H1 (cell line): ENCODE measurements around the gene TMTC4. TPM values are rescaled to one million over a fixed set of nuclear protein-coding genes. Genes with fewer than 3 reads are reported as not detected.

Experiments
- CTCF ChIA-PET: fragments of 300-600 bp; sonication (Branson Sonifier 250); formaldehyde crosslinking; loops from one replicate; lab custom pipeline; 2021; ENCODE audit not compliant: partially characterized antibody; lab: Charles Lee
- POLR2A ChIA-PET: fragments of 300-600 bp; sonication (Branson Sonifier 250); formaldehyde crosslinking; loops from one replicate; lab custom pipeline; 2021; ENCODE audit warnings: inconsistent platforms; ENCODE audit not compliant: partially characterized antibody; lab: Charles Lee
- DNase-seq, 2 experiments: peaks; one replicate each; pipeline versions ENCODE4 v3.0.0 to v3.0.0-alpha.2; 2010 to 2022; ENCODE audit warnings: low spot score in 2 of 2, low read depth in 1 of 2, mixed read lengths in 1 of 2
- FAIRE-seq: peaks from 2 replicates; lab custom pipeline; 2011; peaks lifted over from hg19 to GRCh38; lab: Jason Lieb, UNC
- H2AFZ ChIP-seq: 2 replicates; pipeline ENCODE4 v1.8.1; 2012; ENCODE audit warnings: low read length, inconsistent platforms
- H2AK5ac ChIP-seq: 2 replicates; pipeline ENCODE4 v1.6.1; 2013; ENCODE audit warnings: low read depth, low read length
- H2BK120ac ChIP-seq: replicated peaks from 2 replicates; pipeline ENCODE3; 2013; ENCODE audit warnings: low read depth, low read length, inconsistent platforms
- H2BK12ac ChIP-seq: 2 replicates; pipeline ENCODE4 v1.6.1; 2013; ENCODE audit warnings: low read depth, low read length
- H2BK15ac ChIP-seq: 2 replicates; pipeline ENCODE4 v1.6.1; 2013; ENCODE audit warnings: low read length
- H2BK20ac ChIP-seq: 2 replicates; pipeline ENCODE4 v1.6.1; 2013; ENCODE audit warnings: low read length
- H2BK5ac ChIP-seq: 2 replicates; pipeline ENCODE4 v1.6.1; 2013; ENCODE audit warnings: low read depth, low read length
- H3K14ac ChIP-seq: 2 replicates; pipeline ENCODE4 v1.6.1; 2013; ENCODE audit warnings: inconsistent platforms; ENCODE audit not compliant: insufficient read length
- H3K18ac ChIP-seq: 2 replicates; pipeline ENCODE4 v1.6.1; 2013; ENCODE audit warnings: low read length; ENCODE audit errors: extremely low read depth
- H3K23ac ChIP-seq: 2 replicates; pipeline ENCODE4 v1.6.1; 2013; ENCODE audit warnings: inconsistent platforms; ENCODE audit not compliant: insufficient read length
- H3K23me2 ChIP-seq: 2 replicates; pipeline ENCODE4 v1.6.1; 2013; ENCODE audit warnings: low read depth, low read length
- H3K27ac ChIP-seq: 2 replicates; pipeline ENCODE4 v1.6.1; 2011; ENCODE audit warnings: low read depth, low read length, inconsistent platforms
- H3K27me3 ChIP-seq, 4 experiments: replicated peaks in 1 of 4; 1 replicate in 1 of 4; 2 replicates in 3 of 4; pipeline versions ENCODE4 v1.6.1 to v1.8.1; 2011 to 2013; ENCODE audit warnings: low read length in 3 of 4, mild to moderate bottlenecking in 3 of 4, inconsistent platforms in 2 of 4, mixed read lengths in 2 of 4, moderate library complexity in 1 of 4; ENCODE audit not compliant: control insufficient read depth in 3 of 4, insufficient read depth in 3 of 4; ENCODE audit errors: extremely low read depth in 1 of 4
- H3K36me3 ChIP-seq, 4 experiments: 2 replicates each; pipeline versions ENCODE4 v1.6.1 to v1.8.1; 2011 to 2013; ENCODE audit warnings: mild to moderate bottlenecking in 4 of 4, low read length in 3 of 4, moderate library complexity in 2 of 4, control low read depth in 1 of 4, inconsistent platforms in 1 of 4; ENCODE audit not compliant: insufficient read depth in 4 of 4, control insufficient read depth in 2 of 4
- H3K4ac ChIP-seq: replicated peaks from 2 replicates; pipeline ENCODE3; 2013; ENCODE audit warnings: low read length, low read depth, mixed read lengths, inconsistent platforms; ENCODE audit not compliant: insufficient read length
- H3K4me1 ChIP-seq, 4 experiments: replicated peaks in 1 of 4; 1 replicate in 1 of 4; 2 replicates in 3 of 4; pipeline versions ENCODE4 v1.6.1 to v1.8.1; 2011 to 2013; ENCODE audit warnings: low read length in 3 of 4, inconsistent platforms in 2 of 4, mixed read lengths in 1 of 4; ENCODE audit not compliant: insufficient read depth in 4 of 4, control insufficient read depth in 3 of 4
- H3K4me2 ChIP-seq, 2 experiments: 2 replicates each; pipeline versions ENCODE4 v1.6.1 to v1.8.1; 2011 to 2013; ENCODE audit warnings: low read depth in 2 of 2, low read length in 2 of 2, control low read depth in 1 of 2, inconsistent platforms in 1 of 2, mild to moderate bottlenecking in 1 of 2; ENCODE audit not compliant: insufficient read depth in 1 of 2
- H3K4me3 ChIP-seq, 4 experiments: fragments of 200-600, 300-600 bp in 1 of 4; sonication (generic), shearing (Covaris generic), sonication (Bioruptor Twin) in 1 of 4; 2 replicates each; pipeline versions ENCODE4 v1.5.1 to v1.8.1; 2011 to 2016; ENCODE audit warnings: low read length in 4 of 4, low read depth in 3 of 4, control low read depth in 2 of 4, inconsistent platforms in 2 of 4, mild to moderate bottlenecking in 2 of 4, mixed read lengths in 1 of 4, moderate library complexity in 1 of 4; ENCODE audit not compliant: insufficient read depth in 2 of 4; ENCODE audit errors: extremely low read depth in 1 of 4
- H3K56ac ChIP-seq: replicated peaks from 2 replicates; pipeline ENCODE3; 2013; ENCODE audit warnings: low read depth, mild to moderate bottlenecking, mixed read lengths, low read length, inconsistent platforms; ENCODE audit not compliant: insufficient read length
- H3K79me1 ChIP-seq: 2 replicates; pipeline ENCODE4 v1.6.1; 2013; ENCODE audit warnings: low read depth, low read length, control low read depth
- H3K79me2 ChIP-seq, 2 experiments: 2 replicates each; pipeline versions ENCODE4 v1.6.1 to v1.8.1; 2012 to 2013; ENCODE audit warnings: low read length in 2 of 2, mild to moderate bottlenecking in 2 of 2, inconsistent platforms in 1 of 2; ENCODE audit not compliant: insufficient read depth in 2 of 2, control insufficient read depth in 1 of 2
- H3K9ac ChIP-seq, 4 experiments: replicated peaks in 1 of 4; 1 replicate in 1 of 4; 2 replicates in 3 of 4; pipeline versions ENCODE4 v1.6.1 to v1.8.1; 2011 to 2013; ENCODE audit warnings: low read depth in 3 of 4, low read length in 3 of 4, control low read depth in 2 of 4, mild to moderate bottlenecking in 2 of 4, moderate library complexity in 2 of 4, inconsistent platforms in 1 of 4; ENCODE audit errors: extremely low read depth in 1 of 4
- H3K9me3 ChIP-seq, 2 experiments: 2 replicates each; pipeline versions ENCODE4 v1.6.1 to v1.8.1; 2012 to 2013; ENCODE audit warnings: mild to moderate bottlenecking in 2 of 2, moderate library complexity in 2 of 2, control low read depth in 1 of 2, inconsistent platforms in 1 of 2, low read depth in 1 of 2, low read length in 1 of 2, mixed read lengths in 1 of 2; ENCODE audit not compliant: insufficient read depth in 2 of 2
- H4K20me1 ChIP-seq, 2 experiments: replicated peaks in 1 of 2; 2 replicates each; pipeline versions ENCODE3 to v1.8.1; 2011 to 2013; ENCODE audit warnings: inconsistent platforms in 2 of 2, low read length in 2 of 2, mild to moderate bottlenecking in 1 of 2; ENCODE audit not compliant: insufficient read depth in 2 of 2, control insufficient read depth in 1 of 2
- H4K5ac ChIP-seq: 2 replicates; pipeline ENCODE4 v1.6.1; 2013; ENCODE audit warnings: low read length, low read depth, mixed read lengths, inconsistent platforms; ENCODE audit not compliant: insufficient read length
- H4K8ac ChIP-seq: 2 replicates; pipeline ENCODE4 v1.8.0; 2013; ENCODE audit warnings: mild to moderate bottlenecking, moderate library complexity, low read length, inconsistent platforms; ENCODE audit not compliant: insufficient read depth; ENCODE audit errors: extremely low read depth
- H4K91ac ChIP-seq: replicated peaks from 2 replicates; pipeline ENCODE3; 2013; ENCODE audit warnings: low read length, mixed read lengths, inconsistent platforms; ENCODE audit not compliant: insufficient read length
- ASH2L ChIP-seq: fragments of 200-600, 300-600 bp; sonication (generic); IDR thresholded peaks from one replicate; pipeline ENCODE4 v1.7.1; 2017; ENCODE audit warnings: low read length
- CREB1 ChIP-seq: IDR thresholded peaks from 2 replicates; pipeline ENCODE4 v1.6.1; 2012; ENCODE audit warnings: inconsistent platforms
- EGR1 ChIP-seq: IDR thresholded peaks from 2 replicates; pipeline ENCODE4 v1.6.1; 2011; ENCODE audit warnings: low read depth, low read length, borderline replicate concordance
- HDAC2 ChIP-seq, 2 experiments: fragments of 300-600 bp in 1 of 2; sonication (generic) in 1 of 2; IDR thresholded peaks; 2 replicates each; pipeline ENCODE4 v1.6.1; 2011 to 2012; ENCODE audit warnings: low read depth in 2 of 2, low read length in 2 of 2, mild to moderate bottlenecking in 2 of 2, moderate library complexity in 2 of 2, borderline replicate concordance in 1 of 2, inconsistent platforms in 1 of 2
- KDM1A ChIP-seq: fragments of 200-600, 300-600 bp; sonication (generic); IDR thresholded peaks from 2 replicates; pipeline ENCODE4 v1.7.1; 2016; ENCODE audit warnings: mild to moderate bottlenecking, low read length, borderline replicate concordance
- MAFK ChIP-seq: IDR thresholded peaks from 2 replicates; pipeline ENCODE4 v1.6.1; 2012; ENCODE audit warnings: low read depth, mild to moderate bottlenecking, improper control_type of control experiment, low read length
- NRF1 ChIP-seq: IDR thresholded peaks from 2 replicates; pipeline ENCODE4 v1.6.1; 2011; ENCODE audit warnings: mild to moderate bottlenecking, low read depth, low read length, improper control_type of control experiment
- POLR2A ChIP-seq, 2 experiments: IDR thresholded peaks; 1 replicate in 1 of 2; 2 replicates in 1 of 2; pipeline ENCODE4 v1.6.1; 2011; ENCODE audit warnings: low read depth in 2 of 2, low read length in 2 of 2, mild to moderate bottlenecking in 2 of 2; ENCODE audit errors: control extremely low read depth in 1 of 2
- RAD21 ChIP-seq, 2 experiments: IDR thresholded peaks in 1 of 2; conservative IDR thresholded peaks in 1 of 2; 2 replicates each; pipeline ENCODE4 v1.6.1; 2011; ENCODE audit warnings: low read depth in 2 of 2, low read length in 2 of 2, improper control_type of control experiment in 1 of 2, inconsistent platforms in 1 of 2, mild to moderate bottlenecking in 1 of 2, moderate library complexity in 1 of 2
- SP2 ChIP-seq: IDR thresholded peaks from 2 replicates; pipeline ENCODE4 v1.6.1; 2012; ENCODE audit warnings: mild to moderate bottlenecking, low read length, inconsistent platforms
- SRF ChIP-seq: IDR thresholded peaks from 2 replicates; pipeline ENCODE4 v1.6.1; 2011; ENCODE audit warnings: mild to moderate bottlenecking, low read depth, low read length, moderate library complexity
- WGBS, 2 experiments: shearing (Covaris generic) in 1 of 2; methylation state at CpG; one replicate each; pipeline versions ENCODE4 v1.1.6 to v1.1.7; 2013 to 2015; ENCODE audit warnings: low lambda C conversion rate in 2 of 2, mixed read lengths in 2 of 2, inconsistent platforms in 1 of 2, low coverage in 1 of 2, missing lambda C conversion rate in 1 of 2; ENCODE audit not compliant: insufficient replicate concordance in 2 of 2, insufficient coverage in 1 of 2, insufficient read length in 1 of 2; ENCODE audit errors: extremely low coverage in 1 of 2, missing lambda C conversion rate in 1 of 2; 5-methylcytosine and 5-hydroxymethylcytosine counted together
- polyA plus RNA-seq, 7 experiments: library from polyadenylated mRNA; depleted of rRNA in 3 of 7; stranded (reverse) in 5 of 7; unstranded in 2 of 7; fragments of >200 nt in 5 of 7; fragments of 200-250 nt in 2 of 7; gene quantifications; 1 replicate in 5 of 7; 2 replicates in 1 of 7; 4 replicates in 1 of 7; pipeline versions ENCODE4 v1.2.1 to v1.2.3, GENCODE V29; 2011 to 2013; ENCODE audit warnings: missing spikeins in 2 of 7, mixed read lengths in 2 of 7
- total RNA-seq: library from RNA; stranded (reverse); fragmentation: NEBNext Ultra II Directional; extraction: Animal tissue kit (Norgen Biotek cat#: 25700); gene quantifications from 2 replicates; pipeline ENCODE4 v1.2.1, GENCODE V29; 2021
- TF ChIP-seq, protein P1 (sequence below): IDR thresholded peaks from 2 replicates; pipeline ENCODE4 v1.6.1; 2012; ENCODE audit warnings: inconsistent platforms
- TF ChIP-seq, protein P2 (sequence below): IDR thresholded peaks from 2 replicates; pipeline ENCODE4 v1.6.1; 2011; ENCODE audit warnings: low read depth, mild to moderate bottlenecking, low read length; ENCODE audit not compliant: insufficient read depth
- TF ChIP-seq, protein P3 (sequence below): IDR thresholded peaks from 2 replicates; pipeline ENCODE4 v1.6.1; 2012; ENCODE audit warnings: inconsistent platforms

The TMTC4 gene
- total and polyA plus RNA-seq, 2 of the 8 experiments (the other 6 are each of a cell fraction or from before 2014, with no cell fraction given), result 26.3 to 42.6 TPM

DNA sequence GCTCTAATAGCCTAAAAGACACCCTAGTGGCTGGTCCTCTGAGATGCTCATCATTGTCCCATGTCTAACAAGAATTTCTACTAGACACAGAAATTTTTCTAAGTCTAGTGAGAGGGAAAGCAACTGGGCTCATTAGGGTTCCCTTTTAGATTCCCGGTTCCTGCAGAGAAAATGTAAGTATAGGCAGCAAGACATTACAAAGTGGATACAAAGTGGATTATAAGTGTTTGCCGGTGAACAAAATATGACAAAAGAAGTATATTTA lies 20.8 kb upstream of the TMTC4 start:
- FAIRE-seq, result no peak
- WGBS, 2 experiments, result 98% methylated on average over 2 of the region's 2 CpGs; no CpG with 5 or more reads in 1 of the 2 experiments
- POLR2A ChIA-PET, result no interaction called here
- TF ChIP-seq, protein P1, sequence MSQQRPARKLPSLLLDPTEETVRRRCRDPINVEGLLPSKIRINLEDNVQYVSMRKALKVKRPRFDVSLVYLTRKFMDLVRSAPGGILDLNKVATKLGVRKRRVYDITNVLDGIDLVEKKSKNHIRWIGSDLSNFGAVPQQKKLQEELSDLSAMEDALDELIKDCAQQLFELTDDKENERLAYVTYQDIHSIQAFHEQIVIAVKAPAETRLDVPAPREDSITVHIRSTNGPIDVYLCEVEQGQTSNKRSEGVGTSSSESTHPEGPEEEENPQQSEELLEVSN, result no peak
- TF ChIP-seq RAD21 (IDR thresholded peaks at IDR 0.05 in 1 of 2, conservative IDR thresholded peaks at IDR 0.05 in 1 of 2; ENCODE audit: low read depth in 2 of 2, low read length in 2 of 2), result no peak
- TF ChIP-seq SRF, result no peak
- TF ChIP-seq NRF1, result no peak
- TF ChIP-seq MAFK, result no peak
- TF ChIP-seq, protein P2, sequence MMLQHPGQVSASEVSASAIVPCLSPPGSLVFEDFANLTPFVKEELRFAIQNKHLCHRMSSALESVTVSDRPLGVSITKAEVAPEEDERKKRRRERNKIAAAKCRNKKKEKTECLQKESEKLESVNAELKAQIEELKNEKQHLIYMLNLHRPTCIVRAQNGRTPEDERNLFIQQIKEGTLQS, result no peak
- TF ChIP-seq KDM1A, result no peak
- TF ChIP-seq POLR2A (IDR thresholded peaks at IDR 0.05; ENCODE audit: control extremely low read depth in 1 of 2, low read depth in 2 of 2, low read length in 2 of 2), result no peak
- TF ChIP-seq SP2, result no peak
- TF ChIP-seq EGR1, result no peak
- TF ChIP-seq HDAC2 (IDR thresholded peaks at IDR 0.05; ENCODE audit: borderline replicate concordance in 1 of 2, low read depth in 2 of 2, low read length in 2 of 2), result no peak
- TF ChIP-seq, protein P3, sequence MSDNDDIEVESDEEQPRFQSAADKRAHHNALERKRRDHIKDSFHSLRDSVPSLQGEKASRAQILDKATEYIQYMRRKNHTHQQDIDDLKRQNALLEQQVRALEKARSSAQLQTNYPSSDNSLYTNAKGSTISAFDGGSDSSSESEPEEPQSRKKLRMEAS, result no peak
- no peak for TF ChIP-seq ASH2L
- TF ChIP-seq CREB1, result no peak

More for the DNA sequence above, 20.8 kb upstream of the TMTC4 start:
- H2BK20ac ChIP-seq, result no peak overlapping the region
- H2AFZ ChIP-seq, result no peak overlapping the region
- no peaks in the 10 kb centered on the region for H3K23me2 ChIP-seq
- H2BK120ac ChIP-seq, result no peak overlapping the region
- no peak overlapping the region for H3K4me3 ChIP-seq
- H2BK12ac ChIP-seq, result no peak overlapping the region
- no peak overlapping the region for H3K27ac ChIP-seq
- H3K36me3 ChIP-seq, result no peaks in the 10 kb centered on the region
- H3K18ac ChIP-seq, result no peak overlapping the region
- no peak overlapping the region for H3K23ac ChIP-seq
- no peak for DNase-seq
- CTCF ChIA-PET, result interaction anchor here (0.6 to 2.5 kb wide), 11 partner anchors 11 to 308 kb away, joined by 3 to 9 read pairs (median 4); no protein-coding TSS in a partner anchor
- H4K91ac ChIP-seq, result no peak overlapping the region
- no peak overlapping the region for H3K14ac ChIP-seq
- H3K4me2 ChIP-seq, result no peak overlapping the region
- no peaks in the 10 kb centered on the region for H3K79me1 ChIP-seq
- no peak overlapping the region for H3K4ac ChIP-seq
- no peak overlapping the region for H2AK5ac ChIP-seq
- peaks cover 0 to 3% (median 0%) of the 10 kb centered on the region in 4 experiments; a peak in 1 of 7 replicates for H3K4me1 ChIP-seq
- H2BK15ac ChIP-seq, result no peak overlapping the region
- H4K5ac ChIP-seq, result no peak overlapping the region
- H3K9me3 ChIP-seq, result peaks cover 2 to 6% of the 10 kb centered on the region in 2 experiments
- H3K9ac ChIP-seq, result no peak overlapping the region
- no peaks in the 10 kb centered on the region for H3K79me2 ChIP-seq
- no peaks in the 10 kb centered on the region for H4K20me1 ChIP-seq
- no peak overlapping the region for H2BK5ac ChIP-seq
- H4K8ac ChIP-seq, result no peak overlapping the region
- no peaks in the 10 kb centered on the region for H3K27me3 ChIP-seq
- no peak overlapping the region for H3K56ac ChIP-seq
